K562 (cell line): Measurements from ENCODE around the gene ZNF74. TPM values are rescaled to one million over a fixed set of nuclear protein-coding genes. Genes with fewer than 3 reads are reported as not detected.

Experiments used
- BRF1 ChIP-seq: IDR thresholded peaks from 3 replicates; pipeline ENCODE4 v1.6.1; 2011; ENCODE audit warnings: borderline replicate concordance, mild to moderate bottlenecking; ENCODE audit not compliant: insufficient read length; ENCODE audit errors: extremely low read depth
- CHD1 ChIP-seq: fragments of 200-600 bp; sonication (generic); IDR thresholded peaks from one replicate; pipeline ENCODE4 v1.6.1; 2012; ENCODE audit warnings: mild to moderate bottlenecking, moderate library complexity, low read length, inconsistent platforms
- E2F6 ChIP-seq, 2 experiments: IDR thresholded peaks; 2 replicates each; pipeline ENCODE4 v1.6.1; 2011; ENCODE audit warnings: borderline replicate concordance in 1 of 2, control low read depth in 1 of 2, low read depth in 1 of 2, low read length in 1 of 2, mild to moderate bottlenecking in 1 of 2, mixed read lengths in 1 of 2, moderate library complexity in 1 of 2; ENCODE audit not compliant: insufficient read depth in 1 of 2, insufficient read length in 1 of 2, poor library complexity in 1 of 2, severe bottlenecking in 1 of 2; ENCODE audit errors: extremely low read depth in 1 of 2
- SRF ChIP-seq, 2 experiments: fragments of 250-450, 450-650 bp in 1 of 2; sonication (Bioruptor Pico) in 1 of 2; sonication (generic) in 1 of 2; formaldehyde crosslinking; IDR thresholded peaks; 2 replicates each; pipeline versions ENCODE4 v1.5.0 to v1.5.1; 2020 to 2022; ENCODE audit warnings: mild to moderate bottlenecking in 1 of 2, missing genetic modification reagents in 1 of 2
- U2AF2 ChIP-seq: fragments of 200-400 bp; formaldehyde crosslinking; optimal IDR thresholded peaks from 2 replicates; pipeline ENCODE3; 2017; ENCODE audit warnings: low read depth, mild to moderate bottlenecking, low read length
- ZNF780A ChIP-seq: fragments of 250-450 bp; sonication (Bioruptor Pico); IDR thresholded peaks from 2 replicates; pipeline ENCODE4 v1.5.0; 2021; ENCODE audit warnings: mild to moderate bottlenecking
- polyA plus RNA-seq, 8 experiments: library from polyadenylated mRNA; depleted of rRNA in 4 of 8; stranded (reverse) in 5 of 8; unstranded in 3 of 8; fragments of >200 nt; fragmentation: Nextera tagmentation in 2 of 8; fragmentation: Illumina TruSeq in 1 of 8; extraction: Ambion mirVana in 2 of 8; extraction: Trizol in 1 of 8; gene quantifications; 2 replicates each; pipeline versions ENCODE4 v1.2.1 to v1.2.3, GENCODE V29; 2011 to 2014; ENCODE audit warnings: inconsistent platforms in 1 of 8, missing spikeins in 1 of 8
- total RNA-seq, 7 experiments: library from RNA; depleted of rRNA in 6 of 7; stranded (reverse); fragments of >200 nt in 6 of 7; fragmentation: Illumina TruSeq in 2 of 7; extraction: Trizol in 2 of 7; gene quantifications; 2 replicates each; pipeline versions ENCODE4 v1.2.1 to v1.2.3, GENCODE V29; 2011 to 2021; ENCODE audit warnings: low replicate concordance in 1 of 7
- TF ChIP-seq, protein P1 (sequence below): sonication (generic); formaldehyde crosslinking; IDR thresholded peaks from 2 replicates; pipeline ENCODE4 v1.4.0; 2020; ENCODE audit warnings: mild to moderate bottlenecking, missing genetic modification reagents
- TF ChIP-seq, protein P2 (sequence below), 2 experiments: fragments of 450-650 bp; formaldehyde crosslinking in 1 of 2; IDR thresholded peaks; 2 replicates each; pipeline versions ENCODE4 v1.4.0 to v1.6.1; 2014 to 2020; ENCODE audit warnings: mild to moderate bottlenecking in 2 of 2, borderline replicate concordance in 1 of 2, low read depth in 1 of 2
- TF ChIP-seq, protein P3 (sequence below), 2 experiments: fragments of 450-650 bp; IDR thresholded peaks; 2 replicates each; pipeline ENCODE4 v1.6.1; 2018; ENCODE audit warnings: mild to moderate bottlenecking in 2 of 2, low read depth in 1 of 2; ENCODE audit not compliant: partially characterized antibody in 2 of 2

Gene ZNF74
- total and polyA plus RNA-seq, 9 of the 15 experiments (the other 6 are each of a cell fraction or from before 2014, with no cell fraction given): 2.4 to 53.5 (median 31.5) TPM

GRCh38 chr22:20456064-20456721 lies 62.2 kb downstream of the ZNF74 start (continued):
- TF ChIP-seq, protein P1, sequence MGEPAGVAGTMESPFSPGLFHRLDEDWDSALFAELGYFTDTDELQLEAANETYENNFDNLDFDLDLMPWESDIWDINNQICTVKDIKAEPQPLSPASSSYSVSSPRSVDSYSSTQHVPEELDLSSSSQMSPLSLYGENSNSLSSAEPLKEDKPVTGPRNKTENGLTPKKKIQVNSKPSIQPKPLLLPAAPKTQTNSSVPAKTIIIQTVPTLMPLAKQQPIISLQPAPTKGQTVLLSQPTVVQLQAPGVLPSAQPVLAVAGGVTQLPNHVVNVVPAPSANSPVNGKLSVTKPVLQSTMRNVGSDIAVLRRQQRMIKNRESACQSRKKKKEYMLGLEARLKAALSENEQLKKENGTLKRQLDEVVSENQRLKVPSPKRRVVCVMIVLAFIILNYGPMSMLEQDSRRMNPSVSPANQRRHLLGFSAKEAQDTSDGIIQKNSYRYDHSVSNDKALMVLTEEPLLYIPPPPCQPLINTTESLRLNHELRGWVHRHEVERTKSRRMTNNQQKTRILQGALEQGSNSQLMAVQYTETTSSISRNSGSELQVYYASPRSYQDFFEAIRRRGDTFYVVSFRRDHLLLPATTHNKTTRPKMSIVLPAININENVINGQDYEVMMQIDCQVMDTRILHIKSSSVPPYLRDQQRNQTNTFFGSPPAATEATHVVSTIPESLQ: 0 out of 2 replicates have a peak, but pooled peaks have one; percentile 88
- TF ChIP-seq SRF (CRISPR knock-in tag; IDR thresholded peaks at IDR 0.05) (peak; percentile 37 to 64; a peak in 2 of 4 replicates), E2F6 (IDR thresholded peaks at IDR 0.05; ENCODE audit: borderline replicate concordance in 1 of 2, extremely low read depth in 1 of 2, insufficient read depth in 1 of 2, insufficient read length in 1 of 2, low read depth in 1 of 2, low read length in 1 of 2, poor library complexity in 1 of 2, severe bottlenecking in 1 of 2) (peak in 1 of 2 experiments; percentile 54), ZNF780A (0 out of 2 replicates have a peak, but pooled peaks have one; percentile 25), BRF1 (no peak), U2AF2 (no peak), CHD1 (no peak)
- TF ChIP-seq, protein P2, sequence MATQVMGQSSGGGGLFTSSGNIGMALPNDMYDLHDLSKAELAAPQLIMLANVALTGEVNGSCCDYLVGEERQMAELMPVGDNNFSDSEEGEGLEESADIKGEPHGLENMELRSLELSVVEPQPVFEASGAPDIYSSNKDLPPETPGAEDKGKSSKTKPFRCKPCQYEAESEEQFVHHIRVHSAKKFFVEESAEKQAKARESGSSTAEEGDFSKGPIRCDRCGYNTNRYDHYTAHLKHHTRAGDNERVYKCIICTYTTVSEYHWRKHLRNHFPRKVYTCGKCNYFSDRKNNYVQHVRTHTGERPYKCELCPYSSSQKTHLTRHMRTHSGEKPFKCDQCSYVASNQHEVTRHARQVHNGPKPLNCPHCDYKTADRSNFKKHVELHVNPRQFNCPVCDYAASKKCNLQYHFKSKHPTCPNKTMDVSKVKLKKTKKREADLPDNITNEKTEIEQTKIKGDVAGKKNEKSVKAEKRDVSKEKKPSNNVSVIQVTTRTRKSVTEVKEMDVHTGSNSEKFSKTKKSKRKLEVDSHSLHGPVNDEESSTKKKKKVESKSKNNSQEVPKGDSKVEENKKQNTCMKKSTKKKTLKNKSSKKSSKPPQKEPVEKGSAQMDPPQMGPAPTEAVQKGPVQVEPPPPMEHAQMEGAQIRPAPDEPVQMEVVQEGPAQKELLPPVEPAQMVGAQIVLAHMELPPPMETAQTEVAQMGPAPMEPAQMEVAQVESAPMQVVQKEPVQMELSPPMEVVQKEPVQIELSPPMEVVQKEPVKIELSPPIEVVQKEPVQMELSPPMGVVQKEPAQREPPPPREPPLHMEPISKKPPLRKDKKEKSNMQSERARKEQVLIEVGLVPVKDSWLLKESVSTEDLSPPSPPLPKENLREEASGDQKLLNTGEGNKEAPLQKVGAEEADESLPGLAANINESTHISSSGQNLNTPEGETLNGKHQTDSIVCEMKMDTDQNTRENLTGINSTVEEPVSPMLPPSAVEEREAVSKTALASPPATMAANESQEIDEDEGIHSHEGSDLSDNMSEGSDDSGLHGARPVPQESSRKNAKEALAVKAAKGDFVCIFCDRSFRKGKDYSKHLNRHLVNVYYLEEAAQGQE (IDR thresholded peaks at IDR 0.05; ENCODE audit: borderline replicate concordance): peak; percentile 97
- TF ChIP-seq, protein P2 (CRISPR knock-in tag; IDR thresholded peaks at IDR 0.05; ENCODE audit: low read depth): 0 out of 2 replicates have a peak, but pooled peaks have one; percentile 69
- TF ChIP-seq, protein P3, sequence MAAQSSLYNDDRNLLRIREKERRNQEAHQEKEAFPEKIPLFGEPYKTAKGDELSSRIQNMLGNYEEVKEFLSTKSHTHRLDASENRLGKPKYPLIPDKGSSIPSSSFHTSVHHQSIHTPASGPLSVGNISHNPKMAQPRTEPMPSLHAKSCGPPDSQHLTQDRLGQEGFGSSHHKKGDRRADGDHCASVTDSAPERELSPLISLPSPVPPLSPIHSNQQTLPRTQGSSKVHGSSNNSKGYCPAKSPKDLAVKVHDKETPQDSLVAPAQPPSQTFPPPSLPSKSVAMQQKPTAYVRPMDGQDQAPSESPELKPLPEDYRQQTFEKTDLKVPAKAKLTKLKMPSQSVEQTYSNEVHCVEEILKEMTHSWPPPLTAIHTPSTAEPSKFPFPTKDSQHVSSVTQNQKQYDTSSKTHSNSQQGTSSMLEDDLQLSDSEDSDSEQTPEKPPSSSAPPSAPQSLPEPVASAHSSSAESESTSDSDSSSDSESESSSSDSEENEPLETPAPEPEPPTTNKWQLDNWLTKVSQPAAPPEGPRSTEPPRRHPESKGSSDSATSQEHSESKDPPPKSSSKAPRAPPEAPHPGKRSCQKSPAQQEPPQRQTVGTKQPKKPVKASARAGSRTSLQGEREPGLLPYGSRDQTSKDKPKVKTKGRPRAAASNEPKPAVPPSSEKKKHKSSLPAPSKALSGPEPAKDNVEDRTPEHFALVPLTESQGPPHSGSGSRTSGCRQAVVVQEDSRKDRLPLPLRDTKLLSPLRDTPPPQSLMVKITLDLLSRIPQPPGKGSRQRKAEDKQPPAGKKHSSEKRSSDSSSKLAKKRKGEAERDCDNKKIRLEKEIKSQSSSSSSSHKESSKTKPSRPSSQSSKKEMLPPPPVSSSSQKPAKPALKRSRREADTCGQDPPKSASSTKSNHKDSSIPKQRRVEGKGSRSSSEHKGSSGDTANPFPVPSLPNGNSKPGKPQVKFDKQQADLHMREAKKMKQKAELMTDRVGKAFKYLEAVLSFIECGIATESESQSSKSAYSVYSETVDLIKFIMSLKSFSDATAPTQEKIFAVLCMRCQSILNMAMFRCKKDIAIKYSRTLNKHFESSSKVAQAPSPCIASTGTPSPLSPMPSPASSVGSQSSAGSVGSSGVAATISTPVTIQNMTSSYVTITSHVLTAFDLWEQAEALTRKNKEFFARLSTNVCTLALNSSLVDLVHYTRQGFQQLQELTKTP (IDR thresholded peaks at IDR 0.05; ENCODE audit: low read depth in 1 of 2, partially characterized antibody in 2 of 2): no peak
